Stimulated activated CD4-positive, alpha-beta T cell treated with anti-CD3 and anti-CD28 coated beads, Interleukin-15, amount 100 ng/mL, for 1 hour (primary cell): ENCODE measurements around the gene TCL1B.
"Not testable (repeated sequence)": the region's sequence is repeated elsewhere in the genome, so short reads cannot be mapped to it uniquely, and the experiment has no call there.

Source experiments
- DNase-seq, 2 donors: peaks; one replicate each; pipeline ENCODE4 v3.0.0-alpha.2; 2020; ENCODE audit warnings: low read depth in 1 of 2, low spot score in 1 of 2

TCL1B gene

GRCh38 chr14:95700221-95700976 is 14.2 kb downstream of the TCL1B start:
- DNase-seq, result no peak

GRCh38 chr14:95701846-95702221 is 15.6 kb downstream of the TCL1B start:
- no peak for DNase-seq

DNA sequence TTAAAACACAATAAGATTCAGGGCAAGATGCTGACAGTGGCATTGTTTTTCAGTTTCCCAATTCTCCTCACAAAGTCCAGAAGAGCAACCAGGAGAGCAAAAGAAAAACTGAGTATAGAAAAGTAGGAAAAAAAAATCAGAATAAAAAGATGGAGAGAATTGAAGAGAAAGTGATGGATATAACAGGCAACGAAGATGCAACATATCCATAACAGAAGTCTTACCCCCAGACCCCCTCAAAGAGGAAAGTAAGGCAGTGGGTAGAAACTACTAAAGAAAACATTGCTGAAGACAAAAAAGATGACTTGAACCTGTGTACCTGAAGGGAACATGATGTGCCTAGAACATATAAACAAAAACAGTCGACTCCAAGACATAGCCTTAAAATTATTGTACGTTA is 17.1 kb downstream of the TCL1B start:
- DNase-seq, result no peak

DNA sequence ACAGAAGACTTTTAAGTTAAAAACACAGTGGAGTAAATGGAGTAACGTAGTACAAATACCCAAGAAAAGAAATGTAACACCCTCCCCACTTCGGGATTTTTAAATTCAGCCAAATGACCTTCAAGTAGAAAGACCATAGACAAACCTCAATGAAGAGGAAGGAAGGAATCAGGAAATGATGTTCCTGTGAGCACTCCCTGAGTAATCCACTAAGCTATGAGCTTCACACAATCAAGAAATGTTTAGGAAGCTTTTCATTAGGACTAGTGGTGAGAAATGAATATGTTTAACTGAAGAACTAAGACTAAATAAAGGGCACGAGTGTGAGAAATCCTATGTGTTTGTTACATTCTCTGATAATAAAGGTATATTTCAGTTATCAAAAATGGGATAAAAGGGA is 17.6 kb downstream of the TCL1B start:
- DNase-seq, result no peak

DNA sequence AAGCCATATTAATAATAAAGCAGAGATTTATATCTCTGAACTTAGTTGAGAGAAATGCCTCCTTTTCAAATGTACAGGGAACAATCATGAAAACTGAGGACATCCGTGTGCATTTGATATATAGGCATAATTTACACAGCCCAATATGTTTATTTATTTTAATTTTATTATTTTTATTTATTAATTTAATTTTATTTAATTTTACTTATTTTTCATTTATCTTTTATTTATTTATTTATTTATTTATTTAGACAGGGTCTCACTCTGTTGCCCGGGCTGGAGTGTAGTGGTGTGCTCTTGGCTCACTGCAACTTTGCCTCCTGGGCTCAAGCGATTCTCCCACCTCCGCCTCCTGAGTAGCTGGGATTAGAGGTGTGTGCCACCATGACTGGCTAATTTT is 19.3 kb downstream of the TCL1B start:
- no peak for DNase-seq

GRCh38 chr14:95707327-95707726 is 21.1 kb downstream of the TCL1B start:
- DNase-seq, result no peak

DNA sequence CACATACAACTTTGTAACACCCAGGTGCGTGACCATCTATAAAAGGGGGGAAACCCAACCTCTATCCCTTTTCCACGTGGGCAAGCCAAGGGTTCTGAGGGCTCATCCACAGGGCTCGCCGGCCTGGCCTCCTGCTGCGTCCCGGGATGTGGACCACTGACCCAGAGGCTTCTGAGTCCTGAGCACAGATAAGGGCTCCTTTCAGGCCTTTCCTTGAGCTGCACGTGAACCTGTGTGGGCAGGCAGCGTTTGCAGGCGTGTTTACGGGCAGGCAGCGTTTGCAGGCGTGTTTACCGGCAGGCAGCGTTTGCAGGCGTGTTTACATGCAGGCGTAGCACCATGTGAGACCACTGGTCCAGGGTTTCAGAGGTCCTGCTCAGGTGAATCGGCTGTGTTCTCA is 23.9 kb downstream of the TCL1B start:
- DNase-seq, result no peak

DNA sequence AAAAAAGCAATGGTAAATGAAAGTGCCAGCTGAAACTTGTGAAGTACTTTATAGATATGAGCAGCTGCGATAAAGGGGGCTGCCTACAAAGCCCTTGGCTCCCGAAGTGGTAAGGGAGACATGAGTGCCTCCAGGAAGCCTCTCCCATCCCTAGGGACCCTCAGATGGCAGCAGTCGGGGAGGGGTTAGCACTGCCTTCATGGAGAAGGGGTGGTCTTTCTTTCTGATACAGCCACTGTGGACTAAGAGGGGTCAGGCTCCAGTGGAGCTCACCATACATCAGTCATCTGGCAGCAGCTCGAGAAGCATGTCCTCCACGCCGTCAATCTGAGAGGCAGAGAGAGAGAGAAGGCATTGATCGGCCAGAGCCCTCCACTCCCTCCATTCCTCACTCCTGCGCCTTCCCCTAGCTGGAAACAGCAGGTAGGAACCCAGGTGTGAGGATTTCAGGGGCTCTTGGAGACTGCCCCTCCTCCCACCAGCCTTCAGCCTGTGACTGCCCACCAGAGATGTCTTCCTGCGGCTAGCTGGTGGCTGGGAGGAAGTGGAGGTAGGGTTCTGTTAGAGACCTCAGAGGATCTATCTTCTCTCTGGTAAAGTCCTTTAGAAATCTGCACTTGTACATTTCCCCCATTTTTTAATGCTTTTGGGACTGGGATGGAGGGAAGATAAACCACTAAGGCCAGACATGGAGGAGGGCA is 25.4 kb downstream of the TCL1B start:
- no peak for DNase-seq

DNA sequence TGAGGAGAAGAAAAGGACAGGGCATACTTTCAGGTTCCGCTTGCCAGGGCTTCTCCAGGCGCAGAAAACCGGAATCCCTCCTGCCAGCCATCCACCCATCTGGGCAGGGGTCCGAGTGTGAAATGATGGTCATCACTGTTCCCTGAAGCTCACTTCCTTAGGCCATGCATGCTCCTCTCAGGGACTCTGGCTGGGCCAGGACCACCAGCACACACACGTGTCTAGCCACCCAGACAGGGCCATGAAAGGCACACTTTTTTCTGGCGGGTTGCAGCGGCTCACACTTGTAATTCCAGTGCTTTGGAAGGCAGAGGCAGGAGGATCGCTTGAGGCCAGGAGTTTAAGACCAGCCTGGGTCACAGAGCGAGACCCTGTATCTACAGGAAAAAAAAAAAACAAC is 26.2 kb downstream of the TCL1B start:
- no peak for DNase-seq

- DNase-seq, result no peak
These were observed 27.6 kb downstream of the TCL1B start, which contains the start of gene TCL1A for GRCh38 chr14:95713596-95714371. TCL1A (minus strand) TSS chr14:95714125; CDS start chr14:95714066, 59 bp downstream.

GRCh38 chr14:95722525-95723190 is 36.4 kb downstream of the TCL1B start:
- no peak for DNase-seq

DNA sequence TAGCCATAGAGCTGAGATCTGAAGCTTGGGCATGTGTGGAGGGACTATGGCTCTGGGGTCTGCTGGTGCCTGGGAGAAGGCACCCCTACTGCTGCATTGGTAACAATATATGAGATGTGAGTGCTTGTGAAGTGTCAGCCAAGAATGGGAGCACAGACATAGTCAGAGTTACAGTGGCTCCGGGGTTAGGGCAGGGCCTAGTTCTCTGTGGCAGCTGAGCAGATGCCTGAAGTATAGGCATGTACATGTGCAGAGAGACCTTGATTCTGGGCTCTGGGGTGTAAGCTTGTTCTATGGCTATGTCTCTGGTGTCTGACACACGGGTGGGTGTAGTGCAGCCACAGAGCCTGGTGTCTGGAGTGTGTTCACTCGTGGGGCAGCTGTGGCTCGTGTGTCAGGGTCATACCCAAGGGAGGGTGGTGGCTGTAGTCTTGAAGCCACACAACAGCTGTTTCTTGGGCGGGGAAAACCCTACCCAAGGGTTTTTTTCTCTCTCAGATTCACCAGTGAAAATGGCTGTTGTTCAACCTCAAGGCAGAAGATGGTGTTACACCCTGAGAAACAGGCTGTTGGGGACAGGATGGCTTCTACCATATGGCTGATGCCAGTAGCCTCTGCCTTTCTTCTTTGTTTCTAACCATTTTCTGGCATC is 39.6 kb downstream of the TCL1B start:
- no peak for DNase-seq

DNA sequence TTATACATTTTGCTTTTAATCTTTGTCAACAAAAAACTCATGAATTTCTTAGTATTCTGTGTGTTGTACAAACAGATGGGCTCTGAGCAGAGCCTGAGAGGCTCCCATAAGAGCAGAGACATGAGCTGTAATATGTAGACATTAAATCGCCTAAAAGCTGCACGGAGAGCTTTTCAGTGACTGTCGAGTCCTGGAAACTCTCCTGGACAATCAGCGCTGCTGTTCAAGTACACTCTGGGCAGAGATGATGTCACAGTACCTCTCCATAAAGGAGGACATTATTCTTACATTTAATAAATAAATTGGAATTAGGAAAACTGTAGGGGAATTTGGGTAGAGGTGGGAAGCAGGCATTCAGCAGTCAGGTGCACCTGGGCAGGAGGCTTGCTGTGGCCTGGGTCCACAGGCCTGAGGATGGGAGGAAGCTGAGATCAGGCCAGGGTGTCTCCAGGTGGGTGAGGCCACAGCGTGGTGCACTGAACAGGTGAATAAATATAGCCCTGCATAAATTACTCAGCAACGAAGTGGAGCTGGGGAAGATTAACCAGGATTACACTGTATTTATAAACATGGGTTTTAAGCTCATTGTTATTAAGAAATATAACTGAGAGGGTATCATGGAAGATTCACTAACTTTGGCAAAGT is 41.0 kb downstream of the TCL1B start:
- DNase-seq, result no peak

GRCh38 chr14:95729402-95730028 is 43.3 kb downstream of the TCL1B start:
- not testable (repeated sequence) for DNase-seq

- DNase-seq, result no peak
These were observed 43.9 kb downstream of the TCL1B start for GRCh38 chr14:95730126-95730525.

DNA sequence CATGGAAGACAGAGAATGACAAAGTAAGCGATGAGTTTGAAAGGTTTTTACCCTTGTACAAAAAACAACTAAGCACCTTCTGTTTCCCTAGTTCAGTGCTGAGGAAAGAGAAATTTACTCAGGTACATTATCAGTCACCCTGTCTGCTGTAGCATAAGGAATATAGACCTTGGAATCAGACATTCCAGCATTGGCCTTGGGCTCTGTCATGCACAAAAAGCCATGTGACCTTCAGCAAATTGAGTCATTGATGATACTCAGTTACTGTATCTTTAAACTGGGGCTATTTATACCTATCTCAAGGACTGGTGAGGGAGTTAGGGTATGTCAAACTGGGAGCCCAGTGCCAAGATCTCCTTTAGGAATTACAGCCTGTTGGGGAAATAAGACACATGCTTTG is 47.0 kb downstream of the TCL1B start:
- no peak for DNase-seq

GRCh38 chr14:95739356-95739755 is 53.1 kb downstream of the TCL1B start:
- DNase-seq, result no peak

DNA sequence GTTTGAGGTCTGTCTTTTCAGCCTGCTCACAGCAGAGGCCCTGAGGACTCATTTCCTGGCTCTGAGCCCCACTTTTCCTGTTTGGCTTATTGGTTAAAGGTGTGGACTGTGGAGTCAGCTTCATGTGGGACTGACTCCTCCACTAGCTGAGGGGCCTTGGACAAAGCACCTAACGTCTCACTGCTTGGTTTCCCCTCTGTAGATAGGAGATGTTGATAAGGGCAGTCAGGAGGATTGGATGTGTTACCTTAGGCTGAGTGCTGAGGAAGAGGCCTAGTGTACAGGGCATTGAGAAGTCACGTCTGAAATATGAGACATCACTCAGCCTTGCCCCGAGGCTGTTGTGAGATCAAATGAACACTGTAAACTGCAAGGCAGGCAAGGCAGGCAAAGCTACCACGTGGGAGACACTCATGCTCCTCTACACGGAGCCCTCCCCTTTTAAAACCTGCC is 54.8 kb downstream of the TCL1B start:
- DNase-seq, result no peak

GRCh38 chr14:95741781-95742180 is 55.6 kb downstream of the TCL1B start:
- no peak for DNase-seq
